ENCODE data around the gene KLRG1. TPM values are rescaled to one million over a fixed set of nuclear protein-coding genes. Genes with fewer than 3 reads are reported as not detected.
A peak's percentile ranks its signal among the peaks of the same experiment; 100 is the strongest.

Gene KLRG1
- total RNA-seq, 1 donor from 2014 or later, result 8.6 TPM

- DNase-seq (ENCODE audit: low spot score in 2 of 2), result no peak
- FAIRE-seq, result no peak
Measured at GRCh38 chr12:9037431-9037830, 48.1 kb downstream of the KLRG1 start.

- peak; percentile 54 to 66 for DNase-seq (ENCODE audit: low spot score in 2 of 2)
- FAIRE-seq, result peak; percentile 97
Measured at GRCh38 chr12:9039397-9039977, 50.1 kb downstream of the KLRG1 start.

- FAIRE-seq (no peak), DNase-seq (ENCODE audit: low spot score in 2 of 2) (no peak)
Measured at GRCh38 chr12:9040484-9041186, 51.3 kb downstream of the KLRG1 start.

- FAIRE-seq, result no peak
Measured at GRCh38 chr12:9041321-9041720, 52.0 kb downstream of the KLRG1 start.

GRCh38 chr12:9043766-9044165 lies 54.4 kb downstream of the KLRG1 start:
- DNase-seq (ENCODE audit: low spot score in 2 of 2), result no peak
- no peak for FAIRE-seq

More at GRCh38 chr12:9041321-9041720, 52.0 kb downstream of the KLRG1 start:
- no peak for DNase-seq (ENCODE audit: low spot score in 2 of 2)

GRCh38 chr12:9047105-9047504 lies 57.8 kb downstream of the KLRG1 start:
- no peak for FAIRE-seq
- no peak for DNase-seq (ENCODE audit: low spot score in 2 of 2)

GRCh38 chr12:9048930-9049329 lies 59.6 kb downstream of the KLRG1 start:
- FAIRE-seq (no peak), DNase-seq (ENCODE audit: low spot score in 2 of 2) (no peak)

- peak; percentile 48 for FAIRE-seq
- peak in 1 of 2 donors; percentile 16 for DNase-seq (ENCODE audit: low spot score in 2 of 2)
Measured at GRCh38 chr12:9049520-9050133, 60.3 kb downstream of the KLRG1 start.

- DNase-seq (ENCODE audit: low spot score in 2 of 2) (no peak), FAIRE-seq (no peak)
Measured at GRCh38 chr12:9050521-9051157, 61.3 kb downstream of the KLRG1 start.

- no peak for FAIRE-seq
- no peak for DNase-seq (ENCODE audit: low spot score in 2 of 2)
Measured at GRCh38 chr12:9051158-9051550, 61.8 kb downstream of the KLRG1 start.

GRCh38 chr12:9052610-9053009 lies 63.3 kb downstream of the KLRG1 start:
- DNase-seq (ENCODE audit: low spot score in 2 of 2), result no peak
- no peak for FAIRE-seq

Other genes with a start within 250 kb of the KLRG1 start
- gene A2ML1, start 166.9 kb upstream of the KLRG1 start, total RNA-seq, result 0.41 TPM
- 24.9 TPM for gene PHC1, start 75.0 kb upstream of the KLRG1 start, total RNA-seq
- 97.4 TPM for gene M6PR, start 39.9 kb upstream of the KLRG1 start, total RNA-seq
- gene A2M, start 126.4 kb downstream of the KLRG1 start, total RNA-seq, result 38.7 TPM
- under 0.01 TPM for gene PZP, start 218.8 kb downstream of the KLRG1 start, total RNA-seq

All from frontal cortex (tissue), 4 donors.